Peyer's patch (tissue), 4 donors: ENCODE data around the gene CDK9.

ENCODE experiments used
- CTCF ChIP-seq, 6 experiments: fragments of 450-650 bp in 4 of 6; fragments of 200-600 bp in 2 of 6; sonication (generic) in 1 of 6; IDR thresholded peaks; one replicate each; pipeline ENCODE4 v1.5.1; 2017 to 2019; ENCODE audit warnings: antibody characterized with exemption in 6 of 6, mild to moderate bottlenecking in 3 of 6, moderate library complexity in 1 of 6
- POLR2A ChIP-seq, 2 donors: fragments of 450-650 bp; IDR thresholded peaks; one replicate each; pipeline ENCODE4 v1.5.1; 2017; ENCODE audit warnings: antibody characterized with exemption in 2 of 2, mild to moderate bottlenecking in 2 of 2, moderate library complexity in 2 of 2

GRCh38 chr9:127768698-127769097 lies 17.1 kb upstream of the CDK9 start:
- TF ChIP-seq POLR2A (IDR thresholded peaks at IDR 0.05): no peak
- TF ChIP-seq CTCF (IDR thresholded peaks at IDR 0.05): no peak
